ENCODE data around the gene PCARE.
"Not testable (repeated sequence)": the region's sequence is repeated elsewhere in the genome, so short reads cannot be mapped to it uniquely, and the experiment has no call there.

PCARE gene

DNA sequence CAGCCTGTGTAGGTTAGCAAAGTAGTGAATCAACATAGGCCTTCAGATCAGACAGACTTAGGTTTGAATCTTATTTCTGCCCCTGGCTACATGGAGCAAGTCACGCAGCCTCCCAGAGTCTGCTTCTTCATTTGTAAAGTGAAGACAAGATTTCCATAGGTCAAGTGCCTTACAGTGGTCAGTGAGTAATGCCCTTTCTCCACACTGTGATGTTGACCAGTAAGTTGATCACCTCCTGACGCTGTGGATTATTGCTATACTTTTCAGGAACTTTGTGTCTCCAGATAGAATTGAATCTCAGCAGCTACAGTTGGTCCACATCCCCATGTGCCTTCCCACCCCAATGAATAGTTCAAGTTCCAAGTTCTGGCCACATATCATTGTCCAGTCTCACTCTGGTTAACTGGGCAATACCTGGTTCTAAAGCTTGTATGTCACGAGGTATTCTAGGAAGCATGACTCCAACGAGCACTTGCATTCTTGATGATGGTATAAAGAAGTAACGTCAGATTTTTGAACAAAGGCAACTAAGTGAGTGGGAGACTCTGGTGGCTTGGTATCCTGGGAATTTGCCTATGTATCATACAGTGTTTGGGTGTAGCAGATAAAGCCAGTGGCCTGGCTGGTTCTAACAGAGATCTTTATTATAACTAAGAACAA lies 38.8 kb upstream of the PCARE start:
- H3K36me3 ChIP-seq (ENCODE audit: control insufficient read depth in 5 of 5, insufficient read depth in 5 of 5, low read length in 5 of 5) = no peaks in the 10 kb centered on the region
- H3K4me1 ChIP-seq (ENCODE audit: control insufficient read depth in 5 of 5, insufficient read depth in 5 of 5, low read length in 5 of 5) = peaks cover 0 to 54% (median 35%) of the 10 kb centered on the region in 5 donors
- peaks cover 0 to 3% (median 0%) of the 10 kb centered on the region in 5 donors for H3K27me3 ChIP-seq (ENCODE audit: control insufficient read depth in 5 of 5, insufficient read depth in 4 of 5, low read length in 5 of 5)
- H3K4me3 ChIP-seq (ENCODE audit: low read depth in 1 of 5, low read length in 5 of 5) = no peak overlapping the region
- H3K9me3 ChIP-seq (ENCODE audit: control insufficient read depth in 5 of 5, low read length in 5 of 5) = no peaks in the 10 kb centered on the region
- no peak overlapping the region for H3K9ac ChIP-seq (ENCODE audit: low read length in 5 of 5)
- no peak overlapping the region for H3K27ac ChIP-seq (ENCODE audit: low read depth, low read length)

- no peak overlapping the region for H3K27ac ChIP-seq (ENCODE audit: low read depth, low read length)
- H3K36me3 ChIP-seq (ENCODE audit: control insufficient read depth in 5 of 5, insufficient read depth in 5 of 5, low read length in 5 of 5) = no peaks in the 10 kb centered on the region
- H3K4me1 ChIP-seq (ENCODE audit: control insufficient read depth in 5 of 5, insufficient read depth in 5 of 5, low read length in 5 of 5) = peaks cover 0 to 49% (median 32%) of the 10 kb centered on the region in 5 donors
- H3K4me3 ChIP-seq (ENCODE audit: low read depth in 1 of 5, low read length in 5 of 5) = no peak overlapping the region
- H3K9ac ChIP-seq (ENCODE audit: low read length in 5 of 5) = no peak overlapping the region
- H3K9me3 ChIP-seq (ENCODE audit: control insufficient read depth in 5 of 5, low read length in 5 of 5) = no peaks in the 10 kb centered on the region
- peaks cover 0 to 3% (median 0%) of the 10 kb centered on the region in 5 donors for H3K27me3 ChIP-seq (ENCODE audit: control insufficient read depth in 5 of 5, insufficient read depth in 4 of 5, low read length in 5 of 5)
These were observed 38.1 kb upstream of the PCARE start for GRCh38 chr2:29112379-29112778.

DNA sequence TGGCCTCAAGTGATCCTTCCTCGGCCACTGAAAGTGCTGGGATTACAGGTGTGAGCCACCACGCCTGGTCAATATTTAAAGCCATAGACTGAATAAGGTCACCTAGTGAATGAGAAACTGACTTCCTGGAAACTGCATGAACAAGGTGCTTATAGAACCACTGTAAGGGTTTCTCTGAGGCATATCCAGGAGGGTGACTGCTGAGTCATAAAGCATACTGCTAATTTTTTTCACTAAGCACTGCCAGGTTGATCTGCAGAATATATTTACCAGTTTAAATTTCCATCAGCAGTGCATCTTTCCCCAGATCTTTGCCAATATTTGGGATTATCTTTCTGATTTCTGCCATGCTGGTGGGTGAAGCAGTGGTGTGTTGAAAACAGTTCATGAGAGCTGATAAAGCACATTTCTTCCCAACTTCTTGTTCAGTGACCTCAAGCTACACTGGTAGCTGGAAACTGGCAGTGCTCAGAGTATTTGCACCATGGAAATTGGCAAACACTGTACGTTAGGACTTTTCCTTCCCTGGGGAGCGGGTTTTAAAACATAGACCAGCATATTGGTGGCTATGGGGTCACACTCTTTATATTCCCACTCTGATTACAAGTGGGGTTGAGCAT lies 36.7 kb upstream of the PCARE start:
- peaks cover 0 to 3% (median 0%) of the 10 kb centered on the region in 5 donors for H3K27me3 ChIP-seq (ENCODE audit: control insufficient read depth in 5 of 5, insufficient read depth in 4 of 5, low read length in 5 of 5)
- no peak overlapping the region for H3K4me3 ChIP-seq (ENCODE audit: low read depth in 1 of 5, low read length in 5 of 5)
- H3K9me3 ChIP-seq (ENCODE audit: control insufficient read depth in 5 of 5, low read length in 5 of 5) = no peaks in the 10 kb centered on the region
- H3K36me3 ChIP-seq (ENCODE audit: control insufficient read depth in 5 of 5, insufficient read depth in 5 of 5, low read length in 5 of 5) = no peaks in the 10 kb centered on the region
- H3K9ac ChIP-seq (ENCODE audit: low read length in 5 of 5) = no peak overlapping the region
- H3K4me1 ChIP-seq (ENCODE audit: control insufficient read depth in 5 of 5, insufficient read depth in 5 of 5, low read length in 5 of 5) = peaks cover 0 to 43% (median 27%) of the 10 kb centered on the region in 5 donors
- peak overlapping the region; percentile 61 for H3K27ac ChIP-seq (ENCODE audit: low read depth, low read length)

- no peaks in the 10 kb centered on the region for H3K27me3 ChIP-seq (ENCODE audit: control insufficient read depth in 5 of 5, insufficient read depth in 4 of 5, low read length in 5 of 5)
- H3K27ac ChIP-seq (ENCODE audit: low read depth, low read length) = peak overlapping the region; percentile 61
- H3K9me3 ChIP-seq (ENCODE audit: control insufficient read depth in 5 of 5, low read length in 5 of 5) = no peaks in the 10 kb centered on the region
These were observed 34.9 kb upstream of the PCARE start for GRCh38 chr2:29109246-29109645.

GRCh38 chr2:29108225-29108624 lies 33.9 kb upstream of the PCARE start:
- no peak overlapping the region for H3K4me3 ChIP-seq (ENCODE audit: low read depth in 1 of 5, low read length in 5 of 5)
- H3K36me3 ChIP-seq (ENCODE audit: control insufficient read depth in 5 of 5, insufficient read depth in 5 of 5, low read length in 5 of 5) = no peaks in the 10 kb centered on the region
- H3K27ac ChIP-seq (ENCODE audit: low read depth, low read length) = no peak overlapping the region

More at GRCh38 chr2:29109246-29109645, 34.9 kb upstream of the PCARE start:
- Histone ChIP-seq H3K9ac (ENCODE audit: low read length in 5 of 5) (no peak overlapping the region), H3K36me3 (ENCODE audit: control insufficient read depth in 5 of 5, insufficient read depth in 5 of 5, low read length in 5 of 5) (no peaks in the 10 kb centered on the region), H3K4me1 (ENCODE audit: control insufficient read depth in 5 of 5, insufficient read depth in 5 of 5, low read length in 5 of 5) (peaks cover 0 to 32% (median 15%) of the 10 kb centered on the region in 5 donors), H3K4me3 (ENCODE audit: low read depth in 1 of 5, low read length in 5 of 5) (no peak overlapping the region)

GRCh38 chr2:29107547-29107946 lies 33.2 kb upstream of the PCARE start:
- not testable (repeated sequence) for H3K4me3 ChIP-seq (ENCODE audit: low read depth in 1 of 5, low read length in 5 of 5); H3K36me3 ChIP-seq (ENCODE audit: control insufficient read depth in 5 of 5, insufficient read depth in 5 of 5, low read length in 5 of 5); H3K27me3 ChIP-seq (ENCODE audit: control insufficient read depth in 5 of 5, insufficient read depth in 4 of 5, low read length in 5 of 5); H3K9me3 ChIP-seq (ENCODE audit: control insufficient read depth in 5 of 5, low read length in 5 of 5); H3K9ac ChIP-seq (ENCODE audit: low read length in 5 of 5)
- H3K4me1 ChIP-seq (ENCODE audit: control insufficient read depth in 5 of 5, insufficient read depth in 5 of 5, low read length in 5 of 5) = peaks cover 0 to 31% (median 10%) of the 10 kb centered on the region in 5 donors
- peak overlapping the region; percentile 32 for H3K27ac ChIP-seq (ENCODE audit: low read depth, low read length)

More at GRCh38 chr2:29108225-29108624, 33.9 kb upstream of the PCARE start:
- no peaks in the 10 kb centered on the region for H3K9me3 ChIP-seq (ENCODE audit: control insufficient read depth in 5 of 5, low read length in 5 of 5)
- H3K27me3 ChIP-seq (ENCODE audit: control insufficient read depth in 5 of 5, insufficient read depth in 4 of 5, low read length in 5 of 5) = no peaks in the 10 kb centered on the region
- H3K9ac ChIP-seq (ENCODE audit: low read length in 5 of 5) = no peak overlapping the region
- H3K4me1 ChIP-seq (ENCODE audit: control insufficient read depth in 5 of 5, insufficient read depth in 5 of 5, low read length in 5 of 5) = peaks cover 0 to 31% (median 10%) of the 10 kb centered on the region in 5 donors

DNA sequence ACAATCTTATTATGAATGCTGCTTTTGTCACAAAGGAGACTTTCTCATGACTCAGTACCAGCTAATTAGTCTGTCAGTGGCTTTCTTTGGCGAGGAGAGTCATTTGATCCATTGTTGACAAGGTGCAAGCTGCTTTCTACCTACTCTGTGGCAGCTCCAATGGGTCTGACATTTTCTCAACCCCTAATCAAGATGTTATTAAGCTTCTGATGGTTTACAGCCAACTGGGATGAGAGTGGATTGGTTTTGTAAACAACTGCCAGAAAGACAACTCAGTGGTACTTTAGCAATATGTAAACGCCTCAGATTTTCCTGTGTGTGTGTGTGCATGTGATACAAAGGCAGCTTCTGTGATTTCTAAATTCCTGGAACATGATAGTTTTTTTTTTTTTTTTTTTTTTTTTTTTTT lies 32.7 kb upstream of the PCARE start:
- H3K9me3 ChIP-seq (ENCODE audit: control insufficient read depth in 5 of 5, low read length in 5 of 5) = no peaks in the 10 kb centered on the region
- H3K27ac ChIP-seq (ENCODE audit: low read depth, low read length) = peak overlapping the region; percentile 32
- H3K9ac ChIP-seq (ENCODE audit: low read length in 5 of 5) = no peak overlapping the region

DNA sequence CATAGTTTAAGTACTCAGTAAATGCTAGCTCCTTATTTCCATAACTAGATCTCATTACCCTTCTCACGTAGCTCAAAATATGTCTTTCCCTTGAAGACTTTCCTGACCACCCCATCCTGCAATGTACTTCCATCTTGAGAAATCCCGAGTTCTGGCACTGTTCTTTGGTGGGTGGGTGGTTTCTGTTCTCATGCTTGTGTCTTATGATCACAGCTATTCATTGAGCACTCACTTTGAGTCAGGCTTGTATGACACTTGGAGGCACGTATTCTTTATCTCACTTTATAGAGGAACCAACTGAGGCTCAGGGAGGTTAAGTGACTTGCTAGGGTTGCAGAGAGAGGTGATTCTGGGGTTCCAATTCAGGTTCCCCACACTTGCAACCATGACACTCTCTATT lies 31.9 kb upstream of the PCARE start:
- Histone ChIP-seq H3K4me1 (ENCODE audit: control insufficient read depth in 5 of 5, insufficient read depth in 5 of 5, low read length in 5 of 5) (peaks cover 0 to 29% (median 8%) of the 10 kb centered on the region in 5 donors), H3K27ac (ENCODE audit: low read depth, low read length) (peak overlapping the region; percentile 32), H3K36me3 (ENCODE audit: control insufficient read depth in 5 of 5, insufficient read depth in 5 of 5, low read length in 5 of 5) (no peaks in the 10 kb centered on the region), H3K9me3 (ENCODE audit: control insufficient read depth in 5 of 5, low read length in 5 of 5) (no peaks in the 10 kb centered on the region), H3K27me3 (ENCODE audit: control insufficient read depth in 5 of 5, insufficient read depth in 4 of 5, low read length in 5 of 5) (no peaks in the 10 kb centered on the region), H3K9ac (ENCODE audit: low read length in 5 of 5) (no peak overlapping the region), H3K4me3 (ENCODE audit: low read depth in 1 of 5, low read length in 5 of 5) (no peak overlapping the region)

More for the DNA sequence above, 32.7 kb upstream of the PCARE start:
- H3K27me3 ChIP-seq (ENCODE audit: control insufficient read depth in 5 of 5, insufficient read depth in 4 of 5, low read length in 5 of 5) = no peaks in the 10 kb centered on the region
- peaks cover 0 to 31% (median 10%) of the 10 kb centered on the region in 5 donors for H3K4me1 ChIP-seq (ENCODE audit: control insufficient read depth in 5 of 5, insufficient read depth in 5 of 5, low read length in 5 of 5)
- H3K36me3 ChIP-seq (ENCODE audit: control insufficient read depth in 5 of 5, insufficient read depth in 5 of 5, low read length in 5 of 5) = no peaks in the 10 kb centered on the region
- H3K4me3 ChIP-seq (ENCODE audit: low read depth in 1 of 5, low read length in 5 of 5) = no peak overlapping the region

DNA sequence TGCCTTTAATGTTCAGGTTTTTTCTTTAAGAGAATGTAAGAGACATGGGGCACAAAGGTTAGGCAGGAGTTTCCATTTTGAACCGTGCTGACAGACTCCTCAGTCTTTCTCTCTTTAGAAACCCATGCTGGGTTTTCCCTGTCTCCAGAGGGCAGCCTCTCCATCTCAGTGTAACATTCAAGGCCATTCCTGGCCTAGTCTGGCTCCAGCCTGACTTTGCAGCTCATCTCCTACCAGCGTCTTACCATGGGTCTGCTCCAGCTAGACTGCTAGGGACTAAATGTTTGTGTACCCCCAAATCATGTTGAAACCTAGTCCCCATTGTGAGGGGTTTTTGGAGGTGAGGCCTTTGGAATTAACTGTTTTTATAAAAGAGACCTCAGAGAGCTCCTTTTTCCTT lies 31.1 kb upstream of the PCARE start:
- Histone ChIP-seq H3K27ac (ENCODE audit: low read depth, low read length) (peak overlapping the region; percentile 7), H3K9ac (ENCODE audit: low read length in 5 of 5) (no peak overlapping the region), H3K27me3 (ENCODE audit: control insufficient read depth in 5 of 5, insufficient read depth in 4 of 5, low read length in 5 of 5) (no peaks in the 10 kb centered on the region), H3K9me3 (ENCODE audit: control insufficient read depth in 5 of 5, low read length in 5 of 5) (no peaks in the 10 kb centered on the region), H3K36me3 (ENCODE audit: control insufficient read depth in 5 of 5, insufficient read depth in 5 of 5, low read length in 5 of 5) (no peaks in the 10 kb centered on the region), H3K4me3 (ENCODE audit: low read depth in 1 of 5, low read length in 5 of 5) (no peak overlapping the region), H3K4me1 (ENCODE audit: control insufficient read depth in 5 of 5, insufficient read depth in 5 of 5, low read length in 5 of 5) (peaks cover 0 to 24% (median 3%) of the 10 kb centered on the region in 5 donors)

- no peak overlapping the region for H3K4me3 ChIP-seq (ENCODE audit: low read depth in 1 of 5, low read length in 5 of 5)
- no peaks in the 10 kb centered on the region for H3K27me3 ChIP-seq (ENCODE audit: control insufficient read depth in 5 of 5, insufficient read depth in 4 of 5, low read length in 5 of 5)
These were observed 30.4 kb upstream of the PCARE start for GRCh38 chr2:29104688-29105087.

More at GRCh38 chr2:29104688-29105087, 30.4 kb upstream of the PCARE start:
- peaks cover 0 to 19% (median 3%) of the 10 kb centered on the region in 5 donors for H3K4me1 ChIP-seq (ENCODE audit: control insufficient read depth in 5 of 5, insufficient read depth in 5 of 5, low read length in 5 of 5)
- no peak overlapping the region for H3K9ac ChIP-seq (ENCODE audit: low read length in 5 of 5)
- H3K9me3 ChIP-seq (ENCODE audit: control insufficient read depth in 5 of 5, low read length in 5 of 5) = no peaks in the 10 kb centered on the region
- no peak overlapping the region for H3K27ac ChIP-seq (ENCODE audit: low read depth, low read length)
- no peaks in the 10 kb centered on the region for H3K36me3 ChIP-seq (ENCODE audit: control insufficient read depth in 5 of 5, insufficient read depth in 5 of 5, low read length in 5 of 5)

Measured in subcutaneous abdominal adipose tissue (tissue), 5 donors.